Activated CD8-positive, alpha-beta T cell treated with anti-CD3 and anti-CD28 coated beads for 36 hours (primary cell): ENCODE data around the gene KRTAP4-1. TPM values are rescaled to one million over a fixed set of nuclear protein-coding genes. Genes with fewer than 3 reads are reported as not detected.

Source experiments
- ATAC-seq: fragments of 200-7000 bp; cut with Tn5 transposase; one replicate; pipeline ENCODE4 v1.10.0; 2021; ENCODE audit warnings: mild to moderate bottlenecking, moderate library complexity
- CTCF ChIA-PET: fragments of 350-600 bp; sonication (Branson Sonifier 250); formaldehyde crosslinking; loops from one replicate; lab custom pipeline; 2021; ENCODE audit warnings: antibody characterized with exemption; lab: Charles Lee
- POLR2A ChIA-PET: fragments of 350-600 bp; sonication (Branson Sonifier 250); formaldehyde crosslinking; loops from one replicate; lab custom pipeline; 2021; ENCODE audit warnings: antibody characterized with exemption; lab: Charles Lee
- DNase-seq: peaks from one replicate; pipeline ENCODE4 v3.0.0-alpha.2; 2020
- H3K27ac Mint-ChIP-seq: one replicate; pipeline ENCODE4 v1.8.0; 2021; ENCODE audit warnings: mild to moderate bottlenecking, mixed read lengths
- H3K27me3 Mint-ChIP-seq: one replicate; pipeline ENCODE4 v1.8.0; 2021; ENCODE audit warnings: mixed read lengths
- H3K36me3 Mint-ChIP-seq: one replicate; pipeline ENCODE4 v1.8.0; 2021; ENCODE audit warnings: low read depth, mixed read lengths
- H3K4me1 Mint-ChIP-seq: one replicate; pipeline ENCODE4 v1.8.0; 2021; ENCODE audit warnings: low read depth, mixed read lengths
- H3K4me3 Mint-ChIP-seq: one replicate; pipeline ENCODE4 v1.8.0; 2021; ENCODE audit warnings: mild to moderate bottlenecking, moderate library complexity, mixed read lengths
- H3K9me3 Mint-ChIP-seq: one replicate; pipeline ENCODE4 v1.8.0; 2021; ENCODE audit warnings: mixed read lengths
- intact Hi-C: fragments of 100-400 bp; cut with micrococcal nuclease; formaldehyde crosslinking; loops from one replicate; pipeline ENCODE4 v1.10.0; 2022
- total RNA-seq, 2 experiments: library from RNA; stranded (reverse); gene quantifications; one replicate each; pipeline ENCODE4 v1.2.3, GENCODE V29; 2021
- TF ChIP-seq, protein P1 (sequence below): fragments of 200-600 bp; IDR thresholded peaks from one replicate; pipeline ENCODE4 v1.8.0; 2022; ENCODE audit warnings: antibody characterized with exemption, mild to moderate bottlenecking

The KRTAP4-1 gene
- total RNA-seq, 2 experiments from 2014 or later: not detected

DNA sequence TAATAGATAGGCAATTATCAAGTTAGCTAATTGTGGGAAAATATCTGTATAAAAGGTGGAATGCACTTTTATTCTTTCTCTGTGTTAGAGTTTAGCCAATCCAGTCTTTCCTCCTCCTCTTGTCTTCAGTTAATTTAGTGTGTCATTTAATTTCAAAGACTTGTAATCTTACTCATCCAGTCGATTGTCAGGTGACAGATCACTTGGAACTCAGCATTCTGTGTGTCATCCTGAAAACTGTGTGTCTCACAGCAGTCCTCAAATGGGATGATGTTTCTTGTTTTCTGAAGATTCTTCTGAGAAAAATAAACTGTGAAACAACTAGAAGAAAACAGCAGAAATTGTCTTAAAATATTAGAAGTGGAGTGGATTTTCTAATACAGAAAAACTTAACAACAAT, 290 bp upstream of the KRTAP4-1 start:
- Mint-ChIP-seq H3K27me3 (no peaks in the 10 kb centered on the region), H3K9me3 (no peaks in the 10 kb centered on the region), H3K27ac (no peak overlapping the region), H3K4me3 (no peak overlapping the region), H3K36me3 (no peaks in the 10 kb centered on the region), H3K4me1 (no peaks in the 10 kb centered on the region)
- no peak for DNase-seq
- POLR2A ChIA-PET: no interaction called here
- intact Hi-C loops: no loop called here
- CTCF ChIA-PET: no interaction called here
- no peak for ATAC-seq
- TF ChIP-seq, protein P1, sequence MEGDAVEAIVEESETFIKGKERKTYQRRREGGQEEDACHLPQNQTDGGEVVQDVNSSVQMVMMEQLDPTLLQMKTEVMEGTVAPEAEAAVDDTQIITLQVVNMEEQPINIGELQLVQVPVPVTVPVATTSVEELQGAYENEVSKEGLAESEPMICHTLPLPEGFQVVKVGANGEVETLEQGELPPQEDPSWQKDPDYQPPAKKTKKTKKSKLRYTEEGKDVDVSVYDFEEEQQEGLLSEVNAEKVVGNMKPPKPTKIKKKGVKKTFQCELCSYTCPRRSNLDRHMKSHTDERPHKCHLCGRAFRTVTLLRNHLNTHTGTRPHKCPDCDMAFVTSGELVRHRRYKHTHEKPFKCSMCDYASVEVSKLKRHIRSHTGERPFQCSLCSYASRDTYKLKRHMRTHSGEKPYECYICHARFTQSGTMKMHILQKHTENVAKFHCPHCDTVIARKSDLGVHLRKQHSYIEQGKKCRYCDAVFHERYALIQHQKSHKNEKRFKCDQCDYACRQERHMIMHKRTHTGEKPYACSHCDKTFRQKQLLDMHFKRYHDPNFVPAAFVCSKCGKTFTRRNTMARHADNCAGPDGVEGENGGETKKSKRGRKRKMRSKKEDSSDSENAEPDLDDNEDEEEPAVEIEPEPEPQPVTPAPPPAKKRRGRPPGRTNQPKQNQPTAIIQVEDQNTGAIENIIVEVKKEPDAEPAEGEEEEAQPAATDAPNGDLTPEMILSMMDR: no peak

DNA sequence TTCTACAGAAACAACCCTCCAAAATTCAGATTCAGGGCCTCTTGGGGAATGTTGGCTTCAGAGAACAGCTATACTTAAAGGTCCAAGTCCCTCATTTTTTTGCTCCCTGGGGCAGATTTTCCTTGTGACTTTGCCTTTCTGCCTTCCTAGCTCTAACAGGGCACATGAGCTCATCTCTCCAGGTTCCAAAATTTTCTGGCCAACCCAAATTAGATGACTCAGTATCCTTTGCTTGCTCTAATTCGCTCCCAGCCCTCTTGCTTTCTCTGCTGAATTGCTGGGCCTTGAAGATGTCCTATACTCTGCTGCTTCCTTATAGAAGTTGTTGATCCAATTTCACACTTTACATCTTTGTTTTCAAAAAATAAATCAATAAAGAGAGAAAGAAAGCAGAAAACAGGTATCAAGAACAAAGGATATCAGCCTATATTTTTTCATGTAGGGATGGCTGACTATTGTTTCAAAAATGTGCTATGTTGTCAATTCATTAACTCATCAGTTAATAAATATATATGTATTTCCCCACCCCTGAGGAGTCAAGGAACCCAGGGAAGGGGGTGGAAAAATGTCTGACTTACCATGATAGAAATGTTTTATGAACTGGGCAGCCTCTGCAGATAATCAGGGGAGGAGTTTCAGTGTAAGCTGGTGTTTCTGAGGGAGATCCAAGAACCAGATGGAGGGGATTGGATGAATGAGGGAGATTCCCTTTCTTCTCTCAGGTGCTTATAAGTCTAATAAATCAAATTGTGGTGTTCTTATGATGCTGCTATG, 5.7 kb downstream of the KRTAP4-1 start:
- no peaks in the 10 kb centered on the region for H3K27me3 Mint-ChIP-seq
- POLR2A ChIA-PET: no interaction called here
- no peak overlapping the region for H3K4me3 Mint-ChIP-seq
- H3K9me3 Mint-ChIP-seq: no peaks in the 10 kb centered on the region
- no peaks in the 10 kb centered on the region for H3K4me1 Mint-ChIP-seq
- intact Hi-C loops: no loop called here
- no peak for ATAC-seq
- TF ChIP-seq, protein P1: no peak
- CTCF ChIA-PET: no interaction called here
- no peak for DNase-seq
- no peaks in the 10 kb centered on the region for H3K36me3 Mint-ChIP-seq
- H3K27ac Mint-ChIP-seq: no peak overlapping the region

DNA sequence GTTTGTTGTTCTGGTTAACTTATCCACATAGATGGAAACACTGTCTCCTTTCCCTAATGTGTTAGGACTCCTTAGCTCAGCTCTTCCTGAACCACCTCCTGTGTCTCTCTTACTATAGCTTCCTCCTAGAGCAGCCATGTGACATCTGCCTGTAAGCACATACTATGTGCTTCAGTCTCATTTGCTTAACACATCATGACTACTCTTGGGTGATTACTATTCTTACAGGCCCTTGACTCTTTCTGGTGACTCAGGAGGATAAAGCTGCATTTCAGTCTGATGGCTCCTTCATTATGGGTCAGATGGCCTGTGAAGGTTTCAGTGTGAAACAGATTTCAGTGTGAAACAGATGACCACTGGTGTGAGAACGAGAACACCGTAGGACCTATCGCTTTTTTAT, 6.4 kb downstream of the KRTAP4-1 start:
- TF ChIP-seq, protein P1: no peak
- DNase-seq (no peak), ATAC-seq (peak; percentile 55)
- H3K27me3 Mint-ChIP-seq: no peaks in the 10 kb centered on the region
- H3K4me3 Mint-ChIP-seq: no peak overlapping the region
- no peaks in the 10 kb centered on the region for H3K9me3 Mint-ChIP-seq
- POLR2A ChIA-PET: no interaction called here
- no peaks in the 10 kb centered on the region for H3K36me3 Mint-ChIP-seq
- CTCF ChIA-PET: interaction anchor here (0.5 kb wide), 1 partner anchor 17 kb away, joined by 3 read pairs; no protein-coding TSS in a partner anchor
- no peaks in the 10 kb centered on the region for H3K4me1 Mint-ChIP-seq
- intact Hi-C loops: no loop called here
- H3K27ac Mint-ChIP-seq: no peak overlapping the region

DNA sequence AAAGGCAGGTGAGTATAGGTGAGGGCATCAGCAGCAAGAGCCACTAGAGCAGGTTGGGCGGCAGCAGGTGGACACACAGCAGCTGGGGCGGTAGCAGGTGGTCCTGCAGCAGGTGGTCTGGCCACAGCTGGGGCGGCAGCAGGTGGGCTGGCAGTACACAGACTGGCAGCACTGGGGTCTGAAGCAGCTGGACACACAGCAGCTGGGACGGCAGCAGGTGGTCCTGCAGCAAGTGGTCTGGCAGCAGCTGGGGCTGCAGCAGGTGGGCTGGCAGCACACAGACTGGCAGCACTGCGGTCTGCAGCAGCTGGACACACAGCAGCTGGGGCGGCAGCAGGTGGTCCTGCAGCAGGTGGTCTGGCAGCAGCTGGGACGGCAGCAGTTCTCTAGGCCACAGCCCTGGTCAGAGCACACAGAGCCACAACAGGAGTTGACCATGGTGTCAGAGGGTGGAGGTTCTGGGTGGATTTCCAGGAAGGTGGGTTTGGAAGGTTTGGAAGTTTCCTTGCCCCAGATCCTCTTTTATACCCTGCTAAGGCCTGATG, 6.9 kb downstream of the KRTAP4-1 start, which contains the start of gene KRTAP4-2:
Gene KRTAP4-2 (minus strand): TSS at position 495 of the 545 bp plus-strand sequence. CDS start 57 bp downstream, at position 438.
- H3K9me3 Mint-ChIP-seq: no peaks in the 10 kb centered on the region
- H3K4me3 Mint-ChIP-seq: no peak within 1 kb of the TSS
- no peak for DNase-seq
- intact Hi-C loops: no loop called here
- ChIA-PET POLR2A (no interaction called here), CTCF (interaction anchor here (0.5 kb wide), 1 partner anchor 17 kb away, joined by 3 read pairs; no protein-coding TSS in a partner anchor)
- TF ChIP-seq, protein P1: no peak
- no peaks in the 10 kb centered on the region for H3K27me3 Mint-ChIP-seq
- H3K27ac Mint-ChIP-seq: no peak within 1 kb of the TSS
- no peaks in the 10 kb centered on the region for H3K4me1 Mint-ChIP-seq
- ATAC-seq: no peak
- no peaks in the 10 kb centered on the region for H3K36me3 Mint-ChIP-seq

DNA sequence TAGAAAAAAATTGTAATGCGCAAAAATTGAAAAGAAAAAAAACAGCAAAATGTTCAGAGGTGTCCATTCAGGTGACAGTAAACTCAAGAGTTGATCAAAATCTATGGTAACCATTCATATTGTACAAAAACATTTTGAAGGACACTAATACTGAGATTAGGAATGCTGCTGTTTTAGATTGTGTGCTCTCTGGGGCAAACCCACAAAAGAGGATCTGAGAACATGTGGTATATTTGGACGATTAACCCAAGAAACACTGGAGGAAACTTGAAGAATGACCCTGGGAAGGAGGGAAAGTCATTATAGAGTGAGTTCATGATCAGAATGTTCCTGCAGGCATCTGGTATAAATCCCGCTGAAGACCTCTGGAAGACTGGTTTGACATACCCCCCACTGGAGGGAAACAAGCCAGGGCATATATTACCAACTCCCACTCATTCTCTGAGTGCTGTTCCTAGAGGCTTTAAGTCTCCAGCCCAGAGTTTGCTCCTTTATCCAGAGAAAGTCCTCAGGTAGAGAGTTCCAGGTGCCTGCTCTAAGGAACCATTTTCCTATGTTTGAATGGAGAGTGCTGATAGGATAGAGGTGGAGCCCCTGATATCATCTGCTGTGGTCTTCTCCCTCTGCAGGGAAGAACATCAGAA, 7.8 kb downstream of the KRTAP4-1 start:
- Mint-ChIP-seq H3K36me3 (no peaks in the 10 kb centered on the region), H3K27me3 (no peaks in the 10 kb centered on the region), H3K9me3 (no peaks in the 10 kb centered on the region), H3K27ac (no peak overlapping the region), H3K4me1 (no peaks in the 10 kb centered on the region), H3K4me3 (no peak overlapping the region)
- TF ChIP-seq, protein P1: no peak
- ChIA-PET CTCF (no interaction called here), POLR2A (no interaction called here)
- no peak for ATAC-seq
- DNase-seq: no peak
- intact Hi-C loops: no loop called here
